K562 (cell line): ENCODE data around the gene MBD5. TPM values are rescaled to one million over a fixed set of nuclear protein-coding genes. Genes with fewer than 3 reads are reported as not detected.

Source experiments
- ATAC-seq: fragments of 200-7000 bp; cut with Tn5 transposase; 3 replicates; pipeline ENCODE4 v1.9.1; 2020; ENCODE audit warnings: moderate library complexity
- BruUV-seq: library from RNA; stranded (reverse); fragments of 400-500 nt; replicated peaks from 2 replicates; lab custom pipeline; 2021; lab: Mats Ljungman, UMichigan
- CTCF ChIA-PET: fragments of 300-600 bp; formaldehyde crosslinking; extraction: SDS; loops from one replicate; lab custom pipeline; 2021; ENCODE audit warnings: low intra/inter-chr PET ratio; lab: Yijun Ruan, JAX
- POLR2A ChIA-PET: fragments of 300-600, 350-650 bp; sonication (Branson Sonifier 250); formaldehyde crosslinking; extraction: SDS; loops from one replicate; lab custom pipeline; 2021; ENCODE audit warnings: antibody characterized with exemption, inconsistent platforms; lab: Yijun Ruan, JAX
- DNase-seq, 4 experiments: peaks; one replicate each; pipeline versions ENCODE4 v3.0.0 to v3.0.0-alpha.2; 2011 to 2018; ENCODE audit warnings: low spot score in 3 of 4, mixed read lengths in 3 of 4; ENCODE audit errors: extremely low read depth in 1 of 4
- FAIRE-seq: peaks from 2 replicates; lab custom pipeline; 2011; peaks lifted over from hg19 to GRCh38; lab: Jason Lieb, UNC
- H2AFZ ChIP-seq: 2 replicates; pipeline ENCODE4 v1.6.0; 2011; ENCODE audit warnings: low read depth, low read length, control low read depth, inconsistent platforms
- H3K27ac ChIP-seq: fragments of 200-600 bp; 3 replicates; pipeline ENCODE4 v1.8.0; 2011; ENCODE audit warnings: low read depth, mild to moderate bottlenecking, control low read depth, inconsistent platforms, low read length, moderate library complexity, mixed read lengths; ENCODE audit errors: extremely low read depth
- H3K27me3 ChIP-seq, 2 experiments: fragments of 300-600 bp in 1 of 2; 2 replicates in 1 of 2; 3 replicates in 1 of 2; pipeline versions ENCODE4 v1.6.0 to v1.8.0; 2011; ENCODE audit warnings: inconsistent platforms in 2 of 2, low read length in 2 of 2, mild to moderate bottlenecking in 1 of 2, mixed read lengths in 1 of 2, moderate library complexity in 1 of 2; ENCODE audit not compliant: control insufficient read depth in 2 of 2, insufficient read depth in 2 of 2
- H3K36me3 ChIP-seq: fragments of 300-600 bp; 3 replicates; pipeline ENCODE4 v1.8.0; 2011; ENCODE audit warnings: mild to moderate bottlenecking, low read length, inconsistent platforms; ENCODE audit not compliant: control insufficient read depth, insufficient read depth
- H3K4me1 ChIP-seq, 2 experiments: fragments of 200-600 bp in 1 of 2; replicated peaks in 1 of 2; 2 replicates in 1 of 2; 3 replicates in 1 of 2; pipeline versions ENCODE4 v1.5.1 to v1.8.0; 2011; ENCODE audit warnings: inconsistent platforms in 2 of 2, low read length in 2 of 2, mild to moderate bottlenecking in 1 of 2, mixed read lengths in 1 of 2, moderate library complexity in 1 of 2; ENCODE audit not compliant: control insufficient read depth in 2 of 2, insufficient read depth in 2 of 2
- H3K4me2 ChIP-seq: 2 replicates; pipeline ENCODE4 v1.6.1; 2011; ENCODE audit warnings: low read length, control low read depth, inconsistent platforms, mixed read lengths; ENCODE audit not compliant: insufficient read depth
- H3K4me3 ChIP-seq: fragments of 200-600 bp; sonication (generic), shearing (Covaris generic); 2 replicates; pipeline ENCODE4 v1.5.1; 2016; ENCODE audit warnings: control low read depth, inconsistent platforms
- H3K79me2 ChIP-seq: fragments of 200-600 bp; 3 replicates; pipeline ENCODE4 v1.8.0; 2011; ENCODE audit warnings: low read length, inconsistent platforms; ENCODE audit not compliant: control insufficient read depth, insufficient read depth
- H3K9ac ChIP-seq, 2 experiments: 2 replicates each; pipeline versions ENCODE4 v1.6.0 to v1.6.1; 2011; ENCODE audit warnings: low read depth in 2 of 2, low read length in 2 of 2, control low read depth in 1 of 2, inconsistent platforms in 1 of 2, mild to moderate bottlenecking in 1 of 2, mixed read lengths in 1 of 2; ENCODE audit not compliant: insufficient read depth in 1 of 2
- H3K9me1 ChIP-seq: one replicate; pipeline ENCODE4 v1.6.0; 2011; ENCODE audit warnings: inconsistent platforms, mild to moderate bottlenecking, low read length, moderate library complexity; ENCODE audit not compliant: control insufficient read depth, insufficient read depth
- H3K9me3 ChIP-seq: replicated peaks from 2 replicates; pipeline ENCODE4 v1.5.1; 2011; ENCODE audit warnings: low read depth, low read length, inconsistent platforms; ENCODE audit not compliant: control insufficient read depth, insufficient read depth
- H4K20me1 ChIP-seq: replicated peaks from 2 replicates; pipeline ENCODE4 v1.6.1; 2011; ENCODE audit warnings: low read length, inconsistent platforms, mixed read lengths; ENCODE audit not compliant: control insufficient read depth, insufficient read depth
- ARID1B ChIP-seq: fragments of 450-650 bp; IDR thresholded peaks from 2 replicates; pipeline ENCODE4 v1.6.1; 2016; ENCODE audit warnings: antibody characterized with exemption, mild to moderate bottlenecking, inconsistent platforms
- CBX2 ChIP-seq: fragments of 200-600 bp; sonication (generic); IDR thresholded peaks from one replicate; pipeline ENCODE4 v1.6.1; 2012; ENCODE audit warnings: mild to moderate bottlenecking, low read length, inconsistent platforms; ENCODE audit not compliant: insufficient read depth, poor library complexity, severe bottlenecking
- E2F3 ChIP-seq: fragments of 250-450 bp; sonication (Bioruptor Pico); IDR thresholded peaks from 2 replicates; pipeline ENCODE4 v1.4.0; 2020; ENCODE audit warnings: mild to moderate bottlenecking
- FOXM1 ChIP-seq, 2 experiments: fragments of 450-650 bp in 1 of 2; sonication (generic) in 1 of 2; formaldehyde crosslinking in 1 of 2; IDR thresholded peaks; 2 replicates each; pipeline versions ENCODE4 v1.6.1 to v1.9.0; 2017 to 2022; ENCODE audit warnings: low read depth in 2 of 2, mild to moderate bottlenecking in 2 of 2, missing genetic modification reagents in 1 of 2, moderate library complexity in 1 of 2
- POLR2H ChIP-seq: IDR thresholded peaks from 2 replicates; pipeline ENCODE4 v1.6.1; 2016; ENCODE audit warnings: missing genetic modification characterization, low read depth, mild to moderate bottlenecking, control low read depth, missing compliant biosample characterization, moderate library complexity
- RBBP5 ChIP-seq: fragments of 200-600 bp; sonication (generic); IDR thresholded peaks from 2 replicates; pipeline ENCODE4 v1.6.1; 2012; ENCODE audit warnings: borderline replicate concordance, mild to moderate bottlenecking, low read length, control low read depth, inconsistent platforms; ENCODE audit not compliant: insufficient read depth, poor library complexity, severe bottlenecking
- RBM17 ChIP-seq: fragments of 200-400 bp; formaldehyde crosslinking; IDR thresholded peaks from 2 replicates; pipeline ENCODE4 v1.6.1; 2017; ENCODE audit warnings: low read depth, mild to moderate bottlenecking, low read length, borderline replicate concordance
- RUNX1 ChIP-seq: sonication (generic); IDR thresholded peaks from 2 replicates; pipeline ENCODE4 v1.6.1; 2016; ENCODE audit warnings: antibody characterized with exemption, low read depth
- ZNF589 ChIP-seq: fragments of 200-800 bp; sonication (Bioruptor generic); IDR thresholded peaks from 2 replicates; pipeline ENCODE4 v1.6.1; 2016; ENCODE audit warnings: low read depth, missing genetic modification characterization, missing compliant biosample characterization
- WGBS: fragments of 100-300 bp; shearing (Covaris generic); methylation state at CpG from one replicate; pipeline ENCODE4 v1.1.6; 2016; ENCODE audit warnings: low coverage, mixed read lengths; ENCODE audit not compliant: insufficient coverage; ENCODE audit errors: missing lambda C conversion rate; 5-methylcytosine and 5-hydroxymethylcytosine counted together
- in situ Hi-C: fragments of 300-500 bp; cut with MboI; formaldehyde crosslinking; loops from 4 replicates; pipeline ENCODE4 v1.15.0; 2018; ENCODE audit warnings: inconsistent platforms, mixed read lengths
- intact Hi-C: fragments of 100-400 bp; cut with micrococcal nuclease; formaldehyde crosslinking; loops from 2 replicates; pipeline ENCODE4 v1.14.2; 2022
- polyA plus RNA-seq, 8 experiments: library from polyadenylated mRNA; depleted of rRNA in 4 of 8; stranded (reverse) in 5 of 8; unstranded in 3 of 8; fragments of >200 nt; fragmentation: Nextera tagmentation in 2 of 8; fragmentation: Illumina TruSeq in 1 of 8; extraction: Ambion mirVana in 2 of 8; extraction: Trizol in 1 of 8; gene quantifications; 2 replicates each; pipeline versions ENCODE4 v1.2.1 to v1.2.3, GENCODE V29; 2011 to 2014; ENCODE audit warnings: inconsistent platforms in 1 of 8, missing spikeins in 1 of 8
- total RNA-seq, 7 experiments: library from RNA; depleted of rRNA in 6 of 7; stranded (reverse); fragments of >200 nt in 6 of 7; fragmentation: Illumina TruSeq in 2 of 7; extraction: Trizol in 2 of 7; gene quantifications; 2 replicates each; pipeline versions ENCODE4 v1.2.1 to v1.2.3, GENCODE V29; 2011 to 2021; ENCODE audit warnings: low replicate concordance in 1 of 7
- TF ChIP-seq, protein P1 (sequence below), 2 experiments: fragments of 200-800 bp in 1 of 2; sonication (Bioruptor generic) in 1 of 2; sonication (generic) in 1 of 2; formaldehyde crosslinking in 1 of 2; IDR thresholded peaks in 1 of 2; conservative IDR thresholded peaks in 1 of 2; 2 replicates each; pipeline versions ENCODE4 v1.5.0 to v1.6.1; 2016 to 2020; ENCODE audit warnings: missing compliant biosample characterization in 1 of 2, missing genetic modification characterization in 1 of 2, missing genetic modification reagents in 1 of 2
- TF ChIP-seq, protein P2 (sequence below): sonication (generic); IDR thresholded peaks from 2 replicates; pipeline ENCODE4 v1.6.1; 2016
- TF ChIP-seq, protein P3 (sequence below): fragments of 250-450 bp; sonication (Bioruptor Pico); IDR thresholded peaks from 2 replicates; pipeline ENCODE4 v1.8.0; 2021; ENCODE audit warnings: moderate library complexity, mild to moderate bottlenecking, inconsistent platforms
- TF ChIP-seq, protein P4 (sequence below): fragments of 250-450 bp; sonication (Bioruptor Pico); IDR thresholded peaks from 2 replicates; pipeline ENCODE4 v1.8.0; 2022; ENCODE audit warnings: moderate library complexity, mild to moderate bottlenecking, inconsistent platforms

MBD5 gene
- total and polyA plus RNA-seq, 9 of the 15 experiments (the other 6 are each of a cell fraction or from before 2014, with no cell fraction given) = 3.4 to 14.5 (median 9.0) TPM

DNA sequence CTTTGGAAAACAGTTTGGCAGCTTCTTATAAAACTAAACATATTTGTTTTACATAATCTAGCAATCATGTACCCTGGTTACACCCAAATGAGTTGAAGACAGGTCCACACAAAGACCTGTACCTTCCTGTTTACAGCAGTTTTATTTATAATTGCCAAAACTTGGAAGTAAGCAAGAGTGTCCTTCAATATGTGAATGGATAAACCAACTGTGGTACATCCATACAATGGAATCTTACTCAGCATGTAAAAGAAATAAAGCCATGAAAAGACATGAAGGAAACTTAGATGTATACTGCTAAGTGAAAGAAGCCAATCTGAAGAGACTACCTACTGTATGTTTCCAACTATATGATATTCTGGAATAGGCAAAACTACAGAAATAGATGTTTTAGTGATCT lies 24.1 kb upstream of the MBD5 start (continued):
- no peak for TF ChIP-seq RBM17
- TF ChIP-seq, protein P1, sequence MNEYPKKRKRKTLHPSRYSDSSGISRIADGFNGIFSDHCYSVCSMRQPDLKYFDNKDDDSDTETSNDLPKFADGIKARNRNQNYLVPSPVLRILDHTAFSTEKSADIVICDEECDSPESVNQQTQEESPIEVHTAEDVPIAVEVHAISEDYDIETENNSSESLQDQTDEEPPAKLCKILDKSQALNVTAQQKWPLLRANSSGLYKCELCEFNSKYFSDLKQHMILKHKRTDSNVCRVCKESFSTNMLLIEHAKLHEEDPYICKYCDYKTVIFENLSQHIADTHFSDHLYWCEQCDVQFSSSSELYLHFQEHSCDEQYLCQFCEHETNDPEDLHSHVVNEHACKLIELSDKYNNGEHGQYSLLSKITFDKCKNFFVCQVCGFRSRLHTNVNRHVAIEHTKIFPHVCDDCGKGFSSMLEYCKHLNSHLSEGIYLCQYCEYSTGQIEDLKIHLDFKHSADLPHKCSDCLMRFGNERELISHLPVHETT (CRISPR knock-in tag; conservative IDR thresholded peaks at IDR 0.05 in 1 of 2, IDR thresholded peaks at IDR 0.05 in 1 of 2) = no peak
- no peak for TF ChIP-seq CBX2
- TF ChIP-seq E2F3 = no peak
- TF ChIP-seq, protein P2, sequence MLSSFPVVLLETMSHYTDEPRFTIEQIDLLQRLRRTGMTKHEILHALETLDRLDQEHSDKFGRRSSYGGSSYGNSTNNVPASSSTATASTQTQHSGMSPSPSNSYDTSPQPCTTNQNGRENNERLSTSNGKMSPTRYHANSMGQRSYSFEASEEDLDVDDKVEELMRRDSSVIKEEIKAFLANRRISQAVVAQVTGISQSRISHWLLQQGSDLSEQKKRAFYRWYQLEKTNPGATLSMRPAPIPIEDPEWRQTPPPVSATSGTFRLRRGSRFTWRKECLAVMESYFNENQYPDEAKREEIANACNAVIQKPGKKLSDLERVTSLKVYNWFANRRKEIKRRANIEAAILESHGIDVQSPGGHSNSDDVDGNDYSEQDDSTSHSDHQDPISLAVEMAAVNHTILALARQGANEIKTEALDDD = no peak
- no peak for TF ChIP-seq RBBP5
- TF ChIP-seq, protein P3, sequence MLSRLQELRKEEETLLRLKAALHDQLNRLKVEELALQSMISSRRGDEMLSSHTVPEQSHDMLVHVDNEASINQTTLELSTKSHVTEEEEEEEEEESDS (CRISPR knock-in tag) = no peak

DNA sequence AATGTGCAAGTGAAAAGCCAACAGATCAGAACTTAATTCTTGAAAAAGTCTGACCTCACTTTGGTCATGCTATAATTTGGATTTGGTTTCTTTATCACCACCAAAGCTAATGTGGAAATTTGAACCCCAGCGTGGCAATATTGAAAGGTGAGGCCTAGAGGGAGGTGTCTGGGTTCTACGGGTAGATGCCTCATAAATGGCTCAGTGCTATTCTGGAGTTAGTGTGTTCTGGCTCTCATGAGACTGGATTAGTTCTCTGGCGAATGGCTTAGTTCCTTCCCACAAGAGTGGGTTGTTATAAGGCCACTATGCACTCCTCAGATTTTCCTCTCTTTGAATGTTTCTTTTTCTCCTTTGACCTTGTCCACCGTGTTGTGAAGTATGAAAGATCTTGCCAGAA lies 22.7 kb upstream of the MBD5 start:
- in situ Hi-C loops = loop anchor here (10.0 kb wide), 1 partner anchor 207 kb away; no protein-coding TSS in a partner anchor
- Histone ChIP-seq H3K27ac (no peak overlapping the region), H3K4me2 (no peak overlapping the region), H3K36me3 (peaks cover 5% of the 10 kb centered on the region; the same call in 2 of the 3 replicates), H3K79me2 (peaks cover 74% of the 10 kb centered on the region), H2AFZ (no peak overlapping the region), H3K9me3 (peaks cover 3% of the 10 kb centered on the region; the same call in 1 of the 2 replicates), H3K4me3 (no peak overlapping the region), H3K9ac (no peak overlapping the region), H4K20me1 (no peaks in the 10 kb centered on the region), H3K27me3 (no peaks in the 10 kb centered on the region), H3K4me1 (no peaks in the 10 kb centered on the region), H3K9me1 (no peaks in the 10 kb centered on the region)
- CTCF ChIA-PET = no interaction called here
- ATAC-seq (no peak), DNase-seq (no peak), FAIRE-seq (peak; percentile 32)
- POLR2A ChIA-PET = no interaction called here
- intact Hi-C loops = no loop called here
- WGBS = 87% methylated on average over 4 of the region's 4 CpGs
- BruUV-seq = no TSS peak
- TF ChIP-seq FOXM1 (IDR thresholded peaks at IDR 0.05; ENCODE audit: low read depth) (no peak), FOXM1 (CRISPR knock-in tag; IDR thresholded peaks at IDR 0.05; ENCODE audit: low read depth) (no peak), ARID1B (no peak), RUNX1 (no peak), ZNF589 (CRISPR knock-in tag) (no peak), POLR2H (no peak)
- TF ChIP-seq, protein P4, sequence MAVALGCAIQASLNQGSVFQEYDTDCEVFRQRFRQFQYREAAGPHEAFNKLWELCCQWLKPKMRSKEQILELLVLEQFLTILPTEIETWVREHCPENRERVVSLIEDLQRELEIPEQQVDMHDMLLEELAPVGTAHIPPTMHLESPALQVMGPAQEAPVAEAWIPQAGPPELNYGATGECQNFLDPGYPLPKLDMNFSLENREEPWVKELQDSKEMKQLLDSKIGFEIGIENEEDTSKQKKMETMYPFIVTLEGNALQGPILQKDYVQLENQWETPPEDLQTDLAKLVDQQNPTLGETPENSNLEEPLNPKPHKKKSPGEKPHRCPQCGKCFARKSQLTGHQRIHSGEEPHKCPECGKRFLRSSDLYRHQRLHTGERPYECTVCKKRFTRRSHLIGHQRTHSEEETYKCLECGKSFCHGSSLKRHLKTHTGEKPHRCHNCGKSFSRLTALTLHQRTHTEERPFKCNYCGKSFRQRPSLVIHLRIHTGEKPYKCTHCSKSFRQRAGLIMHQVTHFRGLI (CRISPR knock-in tag) = no peak
